ENCODE measurements around the gene MIS12.

The MIS12 gene

DNA sequence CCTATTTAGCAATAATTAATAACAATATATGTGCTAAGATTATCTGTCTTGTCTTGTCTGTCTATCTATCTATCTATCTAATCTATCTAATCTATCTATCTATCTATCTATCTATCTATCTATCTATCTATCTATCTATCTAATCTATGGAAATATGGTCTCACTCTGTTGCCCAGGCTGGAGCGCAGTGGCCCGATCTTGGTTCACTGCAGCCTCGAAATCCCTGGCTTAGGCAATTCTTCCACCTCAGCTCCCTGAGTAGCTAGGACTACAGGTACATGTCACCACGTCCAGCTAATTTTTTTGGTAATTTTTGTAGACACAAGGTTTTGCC lies 44.7 kb downstream of the MIS12 start:
- Histone ChIP-seq H3K9me3 (ENCODE audit: control insufficient read depth in 5 of 5, low read length in 5 of 5) (no peaks in the 10 kb centered on the region), H3K4me1 (ENCODE audit: control insufficient read depth in 5 of 5, insufficient read depth in 5 of 5, low read length in 5 of 5) (no peaks in the 10 kb centered on the region), H3K27ac (ENCODE audit: low read depth, low read length) (no peak overlapping the region), H3K27me3 (ENCODE audit: control insufficient read depth in 5 of 5, insufficient read depth in 4 of 5, low read length in 5 of 5) (no peaks in the 10 kb centered on the region), H3K4me3 (ENCODE audit: low read depth in 1 of 5, low read length in 5 of 5) (no peak overlapping the region), H3K36me3 (ENCODE audit: control insufficient read depth in 5 of 5, insufficient read depth in 5 of 5, low read length in 5 of 5) (peaks cover 10 to 88% (median 79%) of the 10 kb centered on the region in 5 donors), H3K9ac (ENCODE audit: low read length in 5 of 5) (no peak overlapping the region)

DNA sequence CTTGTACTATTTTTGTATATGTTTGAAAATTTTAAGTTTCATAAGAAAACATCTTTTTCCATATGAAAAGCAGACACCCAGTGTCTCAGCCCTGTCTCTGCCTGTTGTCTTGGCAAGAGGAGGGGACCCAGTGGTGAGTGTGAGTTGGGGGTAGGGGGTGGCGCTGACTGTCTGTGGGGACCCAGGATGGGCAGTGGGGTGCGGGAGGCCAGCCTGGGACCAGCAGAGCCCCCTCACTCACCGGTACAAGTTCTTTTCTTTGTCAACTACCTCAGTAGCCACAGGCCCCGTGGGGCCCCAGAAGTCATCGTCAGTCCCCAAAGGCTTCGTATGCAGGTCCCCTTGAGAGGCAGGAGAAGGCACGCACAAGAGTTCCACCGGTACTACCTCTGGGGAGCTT lies 46.2 kb downstream of the MIS12 start:
- Histone ChIP-seq H3K27ac (ENCODE audit: low read depth, low read length) (no peak overlapping the region), H3K36me3 (ENCODE audit: control insufficient read depth in 5 of 5, insufficient read depth in 5 of 5, low read length in 5 of 5) (peaks cover 10 to 86% (median 78%) of the 10 kb centered on the region in 5 donors)

GRCh38 chr17:5533486-5534315 lies 47.3 kb downstream of the MIS12 start:
- Histone ChIP-seq H3K27me3 (ENCODE audit: control insufficient read depth in 5 of 5, insufficient read depth in 4 of 5, low read length in 5 of 5) (no peaks in the 10 kb centered on the region), H3K27ac (ENCODE audit: low read depth, low read length) (no peak overlapping the region), H3K4me1 (ENCODE audit: control insufficient read depth in 5 of 5, insufficient read depth in 5 of 5, low read length in 5 of 5) (no peaks in the 10 kb centered on the region), H3K9me3 (ENCODE audit: control insufficient read depth in 5 of 5, low read length in 5 of 5) (no peaks in the 10 kb centered on the region), H3K4me3 (ENCODE audit: low read depth in 1 of 5, low read length in 5 of 5) (no peak overlapping the region), H3K9ac (ENCODE audit: low read length in 5 of 5) (no peak overlapping the region), H3K36me3 (ENCODE audit: control insufficient read depth in 5 of 5, insufficient read depth in 5 of 5, low read length in 5 of 5) (peaks cover 10 to 89% (median 80%) of the 10 kb centered on the region in 5 donors)

More for the DNA sequence above, 46.2 kb downstream of the MIS12 start:
- Histone ChIP-seq H3K9me3 (ENCODE audit: control insufficient read depth in 5 of 5, low read length in 5 of 5) (no peaks in the 10 kb centered on the region), H3K4me1 (ENCODE audit: control insufficient read depth in 5 of 5, insufficient read depth in 5 of 5, low read length in 5 of 5) (no peaks in the 10 kb centered on the region), H3K4me3 (ENCODE audit: low read depth in 1 of 5, low read length in 5 of 5) (no peak overlapping the region), H3K9ac (ENCODE audit: low read length in 5 of 5) (no peak overlapping the region), H3K27me3 (ENCODE audit: control insufficient read depth in 5 of 5, insufficient read depth in 4 of 5, low read length in 5 of 5) (no peaks in the 10 kb centered on the region)

- Histone ChIP-seq H3K4me1 (ENCODE audit: control insufficient read depth in 5 of 5, insufficient read depth in 5 of 5, low read length in 5 of 5) (no peaks in the 10 kb centered on the region), H3K9me3 (ENCODE audit: control insufficient read depth in 5 of 5, low read length in 5 of 5) (no peaks in the 10 kb centered on the region), H3K27me3 (ENCODE audit: control insufficient read depth in 5 of 5, insufficient read depth in 4 of 5, low read length in 5 of 5) (no peaks in the 10 kb centered on the region), H3K36me3 (ENCODE audit: control insufficient read depth in 5 of 5, insufficient read depth in 5 of 5, low read length in 5 of 5) (peaks cover 4 to 96% (median 87%) of the 10 kb centered on the region in 5 donors), H3K9ac (ENCODE audit: low read length in 5 of 5) (no peak overlapping the region), H3K27ac (ENCODE audit: low read depth, low read length) (no peak overlapping the region), H3K4me3 (ENCODE audit: low read depth in 1 of 5, low read length in 5 of 5) (no peak overlapping the region)
Observed at GRCh38 chr17:5535436-5535835, 49.1 kb downstream of the MIS12 start.

DNA sequence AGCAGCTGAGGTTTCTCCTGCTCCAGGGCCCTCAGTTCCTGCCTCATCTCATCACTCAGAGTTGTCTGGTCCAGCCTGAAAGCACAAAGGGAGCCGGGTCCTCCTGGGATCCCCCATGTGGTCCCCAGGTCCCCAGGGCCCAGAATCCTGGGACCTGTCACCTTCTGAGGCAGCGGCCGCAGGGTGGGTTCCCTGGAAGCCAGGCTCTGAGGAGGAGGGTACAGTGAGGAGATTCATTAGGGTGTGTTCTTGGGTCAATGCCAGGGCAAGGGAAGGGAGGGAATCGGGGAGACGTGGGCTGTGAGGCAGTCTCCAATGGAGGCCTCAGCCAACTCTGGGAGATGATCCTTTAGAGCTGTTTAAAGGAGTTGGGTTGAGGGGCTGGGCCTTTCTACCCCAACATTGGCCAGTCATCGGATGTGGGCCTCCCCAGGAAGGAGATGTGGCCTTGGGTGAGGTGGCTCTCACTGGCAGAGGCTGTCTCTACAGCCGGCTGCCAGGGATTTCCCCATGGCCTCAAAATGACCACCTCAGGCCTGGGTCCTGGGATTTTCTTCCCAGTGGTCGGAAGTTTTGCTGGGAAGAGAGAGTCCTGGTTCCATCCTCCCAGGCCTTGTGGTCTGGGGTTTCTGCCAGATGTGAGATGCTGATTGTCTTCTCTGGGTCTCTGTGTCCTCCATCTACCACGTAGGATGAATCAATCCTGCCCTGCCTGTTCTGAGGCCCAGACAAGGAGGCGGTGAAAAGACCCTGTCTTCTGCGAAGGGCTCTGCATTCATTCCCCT lies 50.7 kb downstream of the MIS12 start:
- Histone ChIP-seq H3K27ac (ENCODE audit: low read depth, low read length) (no peak overlapping the region), H3K9me3 (ENCODE audit: control insufficient read depth in 5 of 5, low read length in 5 of 5) (no peaks in the 10 kb centered on the region), H3K36me3 (ENCODE audit: control insufficient read depth in 5 of 5, insufficient read depth in 5 of 5, low read length in 5 of 5) (peaks cover 0 to 96% (median 88%) of the 10 kb centered on the region in 5 donors), H3K9ac (ENCODE audit: low read length in 5 of 5) (no peak overlapping the region), H3K4me1 (ENCODE audit: control insufficient read depth in 5 of 5, insufficient read depth in 5 of 5, low read length in 5 of 5) (no peaks in the 10 kb centered on the region), H3K27me3 (ENCODE audit: control insufficient read depth in 5 of 5, insufficient read depth in 4 of 5, low read length in 5 of 5) (no peaks in the 10 kb centered on the region), H3K4me3 (ENCODE audit: low read depth in 1 of 5, low read length in 5 of 5) (no peak overlapping the region)

DNA sequence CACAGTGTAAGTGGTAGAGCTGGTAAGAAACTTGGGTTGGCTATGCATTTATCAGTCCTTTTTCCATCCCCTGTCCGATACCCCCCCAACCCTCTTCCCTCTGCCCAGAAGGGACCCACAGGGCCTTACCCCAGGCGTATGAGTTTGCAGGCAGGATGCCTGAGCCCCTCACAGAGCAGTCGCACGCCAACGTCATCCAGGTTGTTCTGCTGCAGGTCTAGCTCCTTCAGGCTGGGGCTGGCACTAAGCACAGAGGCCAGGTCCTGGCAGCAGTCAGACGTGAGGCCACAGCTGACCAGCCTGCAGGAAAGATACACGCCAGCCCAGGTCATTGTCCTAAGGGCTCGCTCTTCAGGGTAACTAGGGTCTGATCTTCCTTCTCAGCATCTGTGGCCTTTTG lies 52.9 kb downstream of the MIS12 start:
- Histone ChIP-seq H3K9ac (ENCODE audit: low read length in 5 of 5) (no peak overlapping the region), H3K4me1 (ENCODE audit: control insufficient read depth in 5 of 5, insufficient read depth in 5 of 5, low read length in 5 of 5) (no peaks in the 10 kb centered on the region), H3K4me3 (ENCODE audit: low read depth in 1 of 5, low read length in 5 of 5) (no peak overlapping the region), H3K27ac (ENCODE audit: low read depth, low read length) (no peak overlapping the region), H3K36me3 (ENCODE audit: control insufficient read depth in 5 of 5, insufficient read depth in 5 of 5, low read length in 5 of 5) (peaks cover 0 to 91% (median 80%) of the 10 kb centered on the region in 5 donors), H3K9me3 (ENCODE audit: control insufficient read depth in 5 of 5, low read length in 5 of 5) (no peaks in the 10 kb centered on the region), H3K27me3 (ENCODE audit: control insufficient read depth in 5 of 5, insufficient read depth in 4 of 5, low read length in 5 of 5) (no peaks in the 10 kb centered on the region)

GRCh38 chr17:5540321-5540720 lies 54.0 kb downstream of the MIS12 start:
- Histone ChIP-seq H3K27me3 (ENCODE audit: control insufficient read depth in 5 of 5, insufficient read depth in 4 of 5, low read length in 5 of 5) (no peaks in the 10 kb centered on the region), H3K9ac (ENCODE audit: low read length in 5 of 5) (no peak overlapping the region), H3K36me3 (ENCODE audit: control insufficient read depth in 5 of 5, insufficient read depth in 5 of 5, low read length in 5 of 5) (peaks cover 0 to 93% (median 82%) of the 10 kb centered on the region in 5 donors), H3K9me3 (ENCODE audit: control insufficient read depth in 5 of 5, low read length in 5 of 5) (no peaks in the 10 kb centered on the region), H3K4me1 (ENCODE audit: control insufficient read depth in 5 of 5, insufficient read depth in 5 of 5, low read length in 5 of 5) (no peaks in the 10 kb centered on the region), H3K4me3 (ENCODE audit: low read depth in 1 of 5, low read length in 5 of 5) (no peak overlapping the region), H3K27ac (ENCODE audit: low read depth, low read length) (no peak overlapping the region)
